OCI-LY7 (cell line): ENCODE measurements around the gene PLA2G4E. TPM values are rescaled to one million over a fixed set of nuclear protein-coding genes. Genes with fewer than 3 reads are reported as not detected.

Source experiments
- BruUV-seq: library from RNA; stranded (reverse); fragments of 400-500 nt; replicated peaks from 2 replicates; lab custom pipeline; 2021; lab: Mats Ljungman, UMichigan
- CTCF ChIA-PET: fragments of 300-600 bp; sonication (Branson Sonifier 250); formaldehyde crosslinking; loops from one replicate; lab custom pipeline; 2022; ENCODE audit warnings: antibody characterized with exemption; ENCODE audit not compliant: unreplicated experiment; lab: Charles Lee
- POLR2A ChIA-PET: fragments of 300-600 bp; sonication (Branson Sonifier 250); formaldehyde crosslinking; loops from one replicate; lab custom pipeline; 2022; ENCODE audit warnings: antibody characterized with exemption; lab: Charles Lee
- DNase-seq: peaks from one replicate; pipeline ENCODE4 v3.0.0-alpha.2; 2015; ENCODE audit warnings: low spot score
- H2AFZ ChIP-seq: fragments of 200-600 bp; sonication (generic), shearing (Covaris generic); 2 replicates; pipeline ENCODE4 v1.6.1; 2014; ENCODE audit warnings: mild to moderate bottlenecking, antibody characterized with exemption, low read length, moderate library complexity
- H3K27ac ChIP-seq: fragments of 200-600 bp; sonication (generic); 2 replicates; pipeline ENCODE4 v1.5.1; 2014; ENCODE audit warnings: mixed run types, low read depth, mild to moderate bottlenecking, moderate library complexity, low read length, inconsistent platforms; ENCODE audit not compliant: poor library complexity, severe bottlenecking
- H3K36me3 ChIP-seq: fragments of 200-600 bp; sonication (generic); 2 replicates; pipeline ENCODE4 v1.6.1; 2014; ENCODE audit warnings: mild to moderate bottlenecking, antibody characterized with exemption, low read length, moderate library complexity, mixed read lengths; ENCODE audit not compliant: insufficient read depth
- H3K4me1 ChIP-seq: fragments of 200-600 bp; sonication (generic); 2 replicates; pipeline ENCODE4 v1.5.1; 2014; ENCODE audit warnings: mild to moderate bottlenecking, low read length; ENCODE audit not compliant: insufficient read depth, poor library complexity, severe bottlenecking
- H3K4me2 ChIP-seq: fragments of 200-600 bp; sonication (generic); 2 replicates; pipeline ENCODE4 v1.6.1; 2014; ENCODE audit warnings: mild to moderate bottlenecking, low read length
- H3K4me3 ChIP-seq: fragments of 200-600 bp; sonication (generic); 2 replicates; pipeline ENCODE4 v1.5.1; 2014; ENCODE audit warnings: mild to moderate bottlenecking, low read depth, low read length; ENCODE audit not compliant: poor library complexity, severe bottlenecking
- H3K79me2 ChIP-seq: fragments of 200-600 bp; sonication (generic); 2 replicates; pipeline ENCODE4 v1.6.1; 2016; ENCODE audit warnings: low read depth, mild to moderate bottlenecking, low read length, moderate library complexity, mixed read lengths; ENCODE audit not compliant: insufficient read depth
- H3K9me2 ChIP-seq: fragments of 200-600 bp; sonication (generic); 2 replicates; pipeline ENCODE4 v1.6.1; 2016; ENCODE audit warnings: mild to moderate bottlenecking, low read length, mixed read lengths; ENCODE audit not compliant: insufficient read depth
- H3K9me3 ChIP-seq: fragments of 200-600 bp; sonication (generic); 2 replicates; pipeline ENCODE4 v1.6.1; 2014; ENCODE audit warnings: mild to moderate bottlenecking, mixed run types, low read length, mixed read lengths
- H4K20me1 ChIP-seq: fragments of 200-600 bp; sonication (generic); 2 replicates; pipeline ENCODE4 v1.6.1; 2014; ENCODE audit warnings: mild to moderate bottlenecking, antibody characterized with exemption, low read length, moderate library complexity, mixed read lengths; ENCODE audit not compliant: insufficient read depth
- CTCF ChIP-seq: fragments of 200-600 bp; sonication (generic); conservative IDR thresholded peaks from 2 replicates; pipeline ENCODE4 v1.5.1; 2014; ENCODE audit warnings: mild to moderate bottlenecking, antibody characterized with exemption, low read length, moderate library complexity, mixed read lengths
- EZH2phosphoT487 ChIP-seq: fragments of 200-600 bp; sonication (generic); IDR thresholded peaks from 2 replicates; pipeline ENCODE4 v1.6.1; 2018; ENCODE audit warnings: low read depth, borderline replicate concordance, mild to moderate bottlenecking, mixed run types, antibody characterized with exemption, low read length, moderate library complexity, mixed read lengths
- intact Hi-C: fragments of 100-400 bp; cut with micrococcal nuclease; formaldehyde crosslinking; loops from one replicate; pipeline ENCODE4 v1.10.0; 2022; ENCODE audit not compliant: unreplicated experiment
- total RNA-seq, 2 experiments: library from RNA; depleted of rRNA in 1 of 2; stranded (reverse); fragments of >200 nt in 1 of 2; shearing (Covaris generic) in 1 of 2; gene quantifications; 2 replicates each; pipeline ENCODE4 v1.2.3, GENCODE V29; 2014 to 2022

Gene PLA2G4E
- total RNA-seq, 2 experiments from 2014 or later, result not detected

- Histone ChIP-seq H2AFZ (no peak overlapping the region), H3K27ac (no peak overlapping the region), H3K36me3 (no peaks in the 10 kb centered on the region), H4K20me1 (no peaks in the 10 kb centered on the region), H3K4me2 (no peak overlapping the region), H3K79me2 (no peaks in the 10 kb centered on the region), H3K9me2 (no peaks in the 10 kb centered on the region), H3K4me1 (peaks cover 15% of the 10 kb centered on the region), H3K4me3 (no peak overlapping the region), H3K9me3 (0 out of 2 replicates have a peak, but pooled peaks cover 6% of the 10 kb centered on the region)
- ChIA-PET CTCF (no interaction called here), POLR2A (interaction anchor here (0.6 kb wide), 1 partner anchor 1266 kb away, joined by 5 read pairs; no protein-coding TSS in a partner anchor)
- BruUV-seq, result no TSS peak
- DNase-seq, result no peak
- intact Hi-C loops, result loop anchor here (5.0 kb wide), 1 partner anchor 404 kb away; no protein-coding TSS in a partner anchor
- no peak for TF ChIP-seq CTCF
- no peak for TF ChIP-seq EZH2phosphoT487
Observed at GRCh38 chr15:42068601-42069000, 47.8 kb upstream of the PLA2G4E start.

GRCh38 chr15:42066764-42067415, 46.0 kb upstream of the PLA2G4E start:
- ChIA-PET CTCF (no interaction called here), POLR2A (no interaction called here)
- no peak overlapping the region for H3K27ac ChIP-seq
- 0 out of 2 replicates have a peak, but pooled peaks cover 6% of the 10 kb centered on the region for H3K9me3 ChIP-seq
- H3K4me2 ChIP-seq, result no peak overlapping the region
- H3K9me2 ChIP-seq, result no peaks in the 10 kb centered on the region
- no TSS peak for BruUV-seq
- no peaks in the 10 kb centered on the region for H4K20me1 ChIP-seq
- H3K36me3 ChIP-seq, result no peaks in the 10 kb centered on the region
- H3K79me2 ChIP-seq, result no peaks in the 10 kb centered on the region
- H3K4me1 ChIP-seq, result peaks cover 15% of the 10 kb centered on the region
- intact Hi-C loops, result loop anchor here (1.0 to 5.0 kb wide), 4 partner anchors 17 to 405 kb away; no protein-coding TSS in a partner anchor
- TF ChIP-seq CTCF (peak; percentile 53; the same call in 1 of the 2 replicates), EZH2phosphoT487 (no peak)
- DNase-seq, result no peak
- peak overlapping the region; percentile 25; the same call in 1 of the 2 replicates for H2AFZ ChIP-seq
- no peak overlapping the region for H3K4me3 ChIP-seq

GRCh38 chr15:42065468-42065867, 44.6 kb upstream of the PLA2G4E start:
- no peaks in the 10 kb centered on the region for H4K20me1 ChIP-seq
- no TSS peak for BruUV-seq
- 0 out of 2 replicates have a peak, but pooled peaks cover 6% of the 10 kb centered on the region for H3K9me3 ChIP-seq
- H3K9me2 ChIP-seq, result no peaks in the 10 kb centered on the region
- peak overlapping the region; percentile 53 for H3K4me2 ChIP-seq
- peak overlapping the region; percentile 1 for H3K27ac ChIP-seq
- H3K79me2 ChIP-seq, result no peaks in the 10 kb centered on the region
- no peak for DNase-seq
- ChIA-PET POLR2A (interaction anchor here (1.3 kb wide), 1 partner anchor 15 kb away, joined by 5 read pairs; no protein-coding TSS in a partner anchor), CTCF (interaction anchor here (1.2 kb wide), 1 partner anchor 14 kb away, joined by 4 read pairs; no protein-coding TSS in a partner anchor)
- TF ChIP-seq EZH2phosphoT487 (no peak), CTCF (no peak)
- intact Hi-C loops, result loop anchor here (5.0 kb wide), 1 partner anchor 407 kb away; no protein-coding TSS in a partner anchor
- no peaks in the 10 kb centered on the region for H3K36me3 ChIP-seq
- H3K4me1 ChIP-seq, result peaks cover 15% of the 10 kb centered on the region
- peak overlapping the region; percentile 80; the same call in 1 of the 2 replicates for H2AFZ ChIP-seq
- no peak overlapping the region for H3K4me3 ChIP-seq
